ENCODE data around the gene SLC36A2.

- TF ChIP-seq, protein P1, sequence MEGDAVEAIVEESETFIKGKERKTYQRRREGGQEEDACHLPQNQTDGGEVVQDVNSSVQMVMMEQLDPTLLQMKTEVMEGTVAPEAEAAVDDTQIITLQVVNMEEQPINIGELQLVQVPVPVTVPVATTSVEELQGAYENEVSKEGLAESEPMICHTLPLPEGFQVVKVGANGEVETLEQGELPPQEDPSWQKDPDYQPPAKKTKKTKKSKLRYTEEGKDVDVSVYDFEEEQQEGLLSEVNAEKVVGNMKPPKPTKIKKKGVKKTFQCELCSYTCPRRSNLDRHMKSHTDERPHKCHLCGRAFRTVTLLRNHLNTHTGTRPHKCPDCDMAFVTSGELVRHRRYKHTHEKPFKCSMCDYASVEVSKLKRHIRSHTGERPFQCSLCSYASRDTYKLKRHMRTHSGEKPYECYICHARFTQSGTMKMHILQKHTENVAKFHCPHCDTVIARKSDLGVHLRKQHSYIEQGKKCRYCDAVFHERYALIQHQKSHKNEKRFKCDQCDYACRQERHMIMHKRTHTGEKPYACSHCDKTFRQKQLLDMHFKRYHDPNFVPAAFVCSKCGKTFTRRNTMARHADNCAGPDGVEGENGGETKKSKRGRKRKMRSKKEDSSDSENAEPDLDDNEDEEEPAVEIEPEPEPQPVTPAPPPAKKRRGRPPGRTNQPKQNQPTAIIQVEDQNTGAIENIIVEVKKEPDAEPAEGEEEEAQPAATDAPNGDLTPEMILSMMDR (IDR thresholded peaks at IDR 0.05) = no peak
- TF ChIP-seq POLR2A (IDR thresholded peaks at IDR 0.05) = no peak
These were observed 50.9 kb downstream of the SLC36A2 start for GRCh38 chr5:151296478-151296830.

All from adrenal gland (tissue), 5 donors.